ENCODE measurements around the gene PTPRK.

- TF ChIP-seq MAX (IDR thresholded peaks at IDR 0.05): no peak
- TF ChIP-seq CREB1 (IDR thresholded peaks at IDR 0.05; ENCODE audit: low read depth): no peak
- no peak for TF ChIP-seq EGR1 (IDR thresholded peaks at IDR 0.05)
Observed at GRCh38 chr6:128135325-128135724, 385.1 kb downstream of the PTPRK start.

Measured in Ishikawa (cell line).